ENCODE measurements around the gene EML5. TPM values are rescaled to one million over a fixed set of nuclear protein-coding genes. Genes with fewer than 3 reads are reported as not detected.

The EML5 gene
- total and polyA plus RNA-seq, 2 experiments from 2014 or later: 0.18 to 1.6 TPM

DNA sequence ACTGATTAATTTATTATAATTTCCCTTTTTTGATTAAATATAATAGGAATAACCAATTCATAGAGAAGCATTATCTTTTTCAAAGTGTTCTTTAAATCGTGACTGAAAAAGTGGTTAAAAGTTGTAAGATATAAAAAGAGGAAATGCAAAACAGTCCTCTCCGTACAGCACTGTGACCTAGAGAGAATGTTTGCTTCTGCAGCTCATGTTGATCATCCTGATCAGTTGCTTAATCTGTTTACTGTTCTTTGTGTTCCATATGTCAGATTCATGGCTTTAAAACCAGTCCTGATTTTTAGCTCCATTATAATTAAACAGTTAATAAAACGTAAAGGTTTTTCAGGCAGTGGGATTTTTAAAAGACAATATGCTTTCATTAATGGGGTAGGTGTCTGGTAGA lies 36.4 kb upstream of the EML5 start:
- H3K4me2 ChIP-seq: no peak overlapping the region
- 0 out of 2 replicates have a peak, but pooled peaks cover 5% of the 10 kb centered on the region for H3K79me2 ChIP-seq (replicated peaks; ENCODE audit: insufficient read depth)
- peaks cover 6% of the 10 kb centered on the region for H3K4me1 ChIP-seq (ENCODE audit: insufficient read depth)
- no peaks in the 10 kb centered on the region for H3K9me2 ChIP-seq (ENCODE audit: insufficient read depth)
- H3K4me3 ChIP-seq: no peak overlapping the region
- H2AFZ ChIP-seq: no peak overlapping the region
- no peaks in the 10 kb centered on the region for H3K27me3 Mint-ChIP-seq (ENCODE audit: insufficient read depth, low read depth, poor library complexity)
- H3K27ac ChIP-seq (ENCODE audit: low read depth): no peak overlapping the region
- H3K9me3 Mint-ChIP-seq: no peaks in the 10 kb centered on the region; the same call in 2 of the 3 replicates
- ATAC-seq (no peak), DNase-seq (ENCODE audit: low spot score) (no peak)
- peaks cover 21% of the 10 kb centered on the region for H3K4me1 Mint-ChIP-seq
- no peaks in the 10 kb centered on the region for H3K27me3 ChIP-seq (ENCODE audit: insufficient read depth)
- H3K36me3 Mint-ChIP-seq (ENCODE audit: low read depth): peaks cover 12% of the 10 kb centered on the region; the same call in 2 of the 3 replicates
- H3K4me3 Mint-ChIP-seq: no peak overlapping the region
- H3K36me3 ChIP-seq (ENCODE audit: insufficient read depth): no peaks in the 10 kb centered on the region
- TF ChIP-seq, protein P1, sequence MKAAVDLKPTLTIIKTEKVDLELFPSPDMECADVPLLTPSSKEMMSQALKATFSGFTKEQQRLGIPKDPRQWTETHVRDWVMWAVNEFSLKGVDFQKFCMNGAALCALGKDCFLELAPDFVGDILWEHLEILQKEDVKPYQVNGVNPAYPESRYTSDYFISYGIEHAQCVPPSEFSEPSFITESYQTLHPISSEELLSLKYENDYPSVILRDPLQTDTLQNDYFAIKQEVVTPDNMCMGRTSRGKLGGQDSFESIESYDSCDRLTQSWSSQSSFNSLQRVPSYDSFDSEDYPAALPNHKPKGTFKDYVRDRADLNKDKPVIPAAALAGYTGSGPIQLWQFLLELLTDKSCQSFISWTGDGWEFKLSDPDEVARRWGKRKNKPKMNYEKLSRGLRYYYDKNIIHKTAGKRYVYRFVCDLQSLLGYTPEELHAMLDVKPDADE (IDR thresholded peaks at IDR 0.05): no peak
- TF ChIP-seq, protein P2, sequence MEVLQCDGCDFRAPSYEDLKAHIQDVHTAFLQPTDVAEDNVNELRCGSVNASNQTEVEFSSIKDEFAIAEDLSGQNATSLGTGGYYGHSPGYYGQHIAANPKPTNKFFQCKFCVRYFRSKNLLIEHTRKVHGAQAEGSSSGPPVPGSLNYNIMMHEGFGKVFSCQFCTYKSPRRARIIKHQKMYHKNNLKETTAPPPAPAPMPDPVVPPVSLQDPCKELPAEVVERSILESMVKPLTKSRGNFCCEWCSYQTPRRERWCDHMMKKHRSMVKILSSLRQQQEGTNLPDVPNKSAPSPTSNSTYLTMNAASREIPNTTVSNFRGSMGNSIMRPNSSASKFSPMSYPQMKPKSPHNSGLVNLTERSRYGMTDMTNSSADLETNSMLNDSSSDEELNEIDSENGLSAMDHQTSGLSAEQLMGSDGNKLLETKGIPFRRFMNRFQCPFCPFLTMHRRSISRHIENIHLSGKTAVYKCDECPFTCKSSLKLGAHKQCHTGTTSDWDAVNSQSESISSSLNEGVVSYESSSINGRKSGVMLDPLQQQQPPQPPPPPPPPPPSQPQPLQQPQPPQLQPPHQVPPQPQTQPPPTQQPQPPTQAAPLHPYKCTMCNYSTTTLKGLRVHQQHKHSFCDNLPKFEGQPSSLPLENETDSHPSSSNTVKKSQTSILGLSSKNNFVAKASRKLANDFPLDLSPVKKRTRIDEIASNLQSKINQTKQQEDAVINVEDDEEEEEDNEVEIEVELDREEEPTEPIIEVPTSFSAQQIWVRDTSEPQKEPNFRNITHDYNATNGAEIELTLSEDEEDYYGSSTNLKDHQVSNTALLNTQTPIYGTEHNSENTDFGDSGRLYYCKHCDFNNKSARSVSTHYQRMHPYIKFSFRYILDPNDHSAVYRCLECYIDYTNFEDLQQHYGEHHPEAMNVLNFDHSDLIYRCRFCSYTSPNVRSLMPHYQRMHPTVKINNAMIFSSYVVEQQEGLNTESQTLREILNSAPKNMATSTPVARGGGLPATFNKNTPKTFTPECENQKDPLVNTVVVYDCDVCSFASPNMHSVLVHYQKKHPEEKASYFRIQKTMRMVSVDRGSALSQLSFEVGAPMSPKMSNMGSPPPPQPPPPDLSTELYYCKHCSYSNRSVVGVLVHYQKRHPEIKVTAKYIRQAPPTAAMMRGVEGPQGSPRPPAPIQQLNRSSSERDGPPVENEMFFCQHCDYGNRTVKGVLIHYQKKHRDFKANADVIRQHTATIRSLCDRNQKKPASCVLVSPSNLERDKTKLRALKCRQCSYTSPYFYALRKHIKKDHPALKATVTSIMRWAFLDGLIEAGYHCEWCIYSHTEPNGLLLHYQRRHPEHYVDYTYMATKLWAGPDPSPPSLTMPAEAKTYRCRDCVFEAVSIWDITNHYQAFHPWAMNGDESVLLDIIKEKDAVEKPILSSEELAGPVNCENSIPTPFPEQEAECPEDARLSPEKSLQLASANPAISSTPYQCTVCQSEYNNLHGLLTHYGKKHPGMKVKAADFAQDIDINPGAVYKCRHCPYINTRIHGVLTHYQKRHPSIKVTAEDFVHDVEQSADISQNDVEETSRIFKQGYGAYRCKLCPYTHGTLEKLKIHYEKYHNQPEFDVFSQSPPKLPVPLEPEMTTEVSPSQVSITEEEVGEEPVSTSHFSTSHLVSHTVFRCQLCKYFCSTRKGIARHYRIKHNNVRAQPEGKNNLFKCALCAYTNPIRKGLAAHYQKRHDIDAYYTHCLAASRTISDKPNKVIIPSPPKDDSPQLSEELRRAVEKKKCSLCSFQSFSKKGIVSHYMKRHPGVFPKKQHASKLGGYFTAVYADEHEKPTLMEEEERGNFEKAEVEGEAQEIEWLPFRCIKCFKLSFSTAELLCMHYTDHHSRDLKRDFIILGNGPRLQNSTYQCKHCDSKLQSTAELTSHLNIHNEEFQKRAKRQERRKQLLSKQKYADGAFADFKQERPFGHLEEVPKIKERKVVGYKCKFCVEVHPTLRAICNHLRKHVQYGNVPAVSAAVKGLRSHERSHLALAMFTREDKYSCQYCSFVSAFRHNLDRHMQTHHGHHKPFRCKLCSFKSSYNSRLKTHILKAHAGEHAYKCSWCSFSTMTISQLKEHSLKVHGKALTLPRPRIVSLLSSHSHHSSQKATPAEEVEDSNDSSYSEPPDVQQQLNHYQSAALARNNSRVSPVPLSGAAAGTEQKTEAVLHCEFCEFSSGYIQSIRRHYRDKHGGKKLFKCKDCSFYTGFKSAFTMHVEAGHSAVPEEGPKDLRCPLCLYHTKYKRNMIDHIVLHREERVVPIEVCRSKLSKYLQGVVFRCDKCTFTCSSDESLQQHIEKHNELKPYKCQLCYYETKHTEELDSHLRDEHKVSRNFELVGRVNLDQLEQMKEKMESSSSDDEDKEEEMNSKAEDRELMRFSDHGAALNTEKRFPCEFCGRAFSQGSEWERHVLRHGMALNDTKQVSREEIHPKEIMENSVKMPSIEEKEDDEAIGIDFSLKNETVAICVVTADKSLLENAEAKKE (CRISPR knock-in tag; IDR thresholded peaks at IDR 0.05): no peak
- no peak for TF ChIP-seq EZH2 (IDR thresholded peaks at IDR 0.05; ENCODE audit: low read depth, unreplicated experiment)
- TF ChIP-seq NANOG (IDR thresholded peaks at IDR 0.05; ENCODE audit: borderline replicate concordance): no peak
- TF ChIP-seq, protein P3, sequence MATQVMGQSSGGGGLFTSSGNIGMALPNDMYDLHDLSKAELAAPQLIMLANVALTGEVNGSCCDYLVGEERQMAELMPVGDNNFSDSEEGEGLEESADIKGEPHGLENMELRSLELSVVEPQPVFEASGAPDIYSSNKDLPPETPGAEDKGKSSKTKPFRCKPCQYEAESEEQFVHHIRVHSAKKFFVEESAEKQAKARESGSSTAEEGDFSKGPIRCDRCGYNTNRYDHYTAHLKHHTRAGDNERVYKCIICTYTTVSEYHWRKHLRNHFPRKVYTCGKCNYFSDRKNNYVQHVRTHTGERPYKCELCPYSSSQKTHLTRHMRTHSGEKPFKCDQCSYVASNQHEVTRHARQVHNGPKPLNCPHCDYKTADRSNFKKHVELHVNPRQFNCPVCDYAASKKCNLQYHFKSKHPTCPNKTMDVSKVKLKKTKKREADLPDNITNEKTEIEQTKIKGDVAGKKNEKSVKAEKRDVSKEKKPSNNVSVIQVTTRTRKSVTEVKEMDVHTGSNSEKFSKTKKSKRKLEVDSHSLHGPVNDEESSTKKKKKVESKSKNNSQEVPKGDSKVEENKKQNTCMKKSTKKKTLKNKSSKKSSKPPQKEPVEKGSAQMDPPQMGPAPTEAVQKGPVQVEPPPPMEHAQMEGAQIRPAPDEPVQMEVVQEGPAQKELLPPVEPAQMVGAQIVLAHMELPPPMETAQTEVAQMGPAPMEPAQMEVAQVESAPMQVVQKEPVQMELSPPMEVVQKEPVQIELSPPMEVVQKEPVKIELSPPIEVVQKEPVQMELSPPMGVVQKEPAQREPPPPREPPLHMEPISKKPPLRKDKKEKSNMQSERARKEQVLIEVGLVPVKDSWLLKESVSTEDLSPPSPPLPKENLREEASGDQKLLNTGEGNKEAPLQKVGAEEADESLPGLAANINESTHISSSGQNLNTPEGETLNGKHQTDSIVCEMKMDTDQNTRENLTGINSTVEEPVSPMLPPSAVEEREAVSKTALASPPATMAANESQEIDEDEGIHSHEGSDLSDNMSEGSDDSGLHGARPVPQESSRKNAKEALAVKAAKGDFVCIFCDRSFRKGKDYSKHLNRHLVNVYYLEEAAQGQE (IDR thresholded peaks at IDR 0.05; ENCODE audit: unreplicated experiment): no peak
- TF ChIP-seq, protein P4, sequence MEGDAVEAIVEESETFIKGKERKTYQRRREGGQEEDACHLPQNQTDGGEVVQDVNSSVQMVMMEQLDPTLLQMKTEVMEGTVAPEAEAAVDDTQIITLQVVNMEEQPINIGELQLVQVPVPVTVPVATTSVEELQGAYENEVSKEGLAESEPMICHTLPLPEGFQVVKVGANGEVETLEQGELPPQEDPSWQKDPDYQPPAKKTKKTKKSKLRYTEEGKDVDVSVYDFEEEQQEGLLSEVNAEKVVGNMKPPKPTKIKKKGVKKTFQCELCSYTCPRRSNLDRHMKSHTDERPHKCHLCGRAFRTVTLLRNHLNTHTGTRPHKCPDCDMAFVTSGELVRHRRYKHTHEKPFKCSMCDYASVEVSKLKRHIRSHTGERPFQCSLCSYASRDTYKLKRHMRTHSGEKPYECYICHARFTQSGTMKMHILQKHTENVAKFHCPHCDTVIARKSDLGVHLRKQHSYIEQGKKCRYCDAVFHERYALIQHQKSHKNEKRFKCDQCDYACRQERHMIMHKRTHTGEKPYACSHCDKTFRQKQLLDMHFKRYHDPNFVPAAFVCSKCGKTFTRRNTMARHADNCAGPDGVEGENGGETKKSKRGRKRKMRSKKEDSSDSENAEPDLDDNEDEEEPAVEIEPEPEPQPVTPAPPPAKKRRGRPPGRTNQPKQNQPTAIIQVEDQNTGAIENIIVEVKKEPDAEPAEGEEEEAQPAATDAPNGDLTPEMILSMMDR (conservative IDR thresholded peaks at IDR 0.05; ENCODE audit: low read depth in 2 of 2): no peak
- no peak for TF ChIP-seq ZNF331 (CRISPR knock-in tag; IDR thresholded peaks at IDR 0.05; ENCODE audit: low read depth)
- TF ChIP-seq POLR2AphosphoS5 (IDR thresholded peaks at IDR 0.05; ENCODE audit: low read depth): no peak
- TF ChIP-seq JUNB (IDR thresholded peaks at IDR 0.05; ENCODE audit: unreplicated experiment): no peak
- no peak for TF ChIP-seq CREB1 (CRISPR knock-in tag; IDR thresholded peaks at IDR 0.05; ENCODE audit: low read depth)
- TF ChIP-seq EZH2phosphoT487 (IDR thresholded peaks at IDR 0.05; ENCODE audit: unreplicated experiment): no peak
- TF ChIP-seq STAT1 (IDR thresholded peaks at IDR 0.05; ENCODE audit: unreplicated experiment): no peak
- TF ChIP-seq ZNF114 (CRISPR knock-in tag; IDR thresholded peaks at IDR 0.05): no peak
- H4K20me1 ChIP-seq (replicated peaks; ENCODE audit: insufficient read depth): no peaks in the 10 kb centered on the region
- H3F3A ChIP-seq (replicated peaks; ENCODE audit: low read depth): no peaks in the 10 kb centered on the region
- H3K27ac Mint-ChIP-seq: peak overlapping the region; percentile 72; the same call in 1 of the 2 replicates

Data from GM23338 (cell line).